ENCODE results near the gene GRIK3. TPM values are rescaled to one million over a fixed set of nuclear protein-coding genes. Genes with fewer than 3 reads are reported as not detected.

The GRIK3 gene
- polyA plus RNA-seq, 2 of the 4 experiments (the other 2 are of a cell fraction): not detected

DNA sequence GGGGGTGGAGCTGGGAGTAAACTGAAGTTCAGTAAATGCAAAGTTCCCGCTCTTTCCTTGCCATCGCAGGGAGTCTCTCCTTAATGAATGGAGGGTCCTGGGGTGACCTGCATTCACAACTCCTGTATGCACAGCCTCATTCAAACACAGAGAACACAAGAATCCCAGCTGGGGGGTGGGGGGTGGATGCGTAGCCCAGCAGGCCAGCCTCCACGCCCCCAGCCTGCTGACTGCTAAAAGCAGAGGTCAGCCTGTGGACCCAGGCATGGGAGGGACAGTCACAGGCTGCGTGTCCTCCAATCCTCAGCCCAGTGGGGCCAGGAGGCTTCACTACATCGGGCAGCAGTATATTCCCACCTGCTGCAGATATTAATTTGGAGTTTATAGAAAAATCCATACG, 263.1 kb downstream of the GRIK3 start:
- POLR2A ChIA-PET: no interaction called here
- no peak for DNase-seq (ENCODE audit: low read depth in 1 of 2, low spot score in 1 of 2)
- ATAC-seq: no peak
- no peak overlapping the region for H3K4me2 ChIP-seq
- TF ChIP-seq CBX2 (IDR thresholded peaks at IDR 0.05; ENCODE audit: borderline replicate concordance, low read depth) (no peak), ZFP36 (IDR thresholded peaks at IDR 0.05; ENCODE audit: borderline replicate concordance, partially characterized antibody) (no peak), ZSCAN20 (CRISPR knock-in tag; IDR thresholded peaks at IDR 0.05) (no peak), FOXS1 (CRISPR knock-in tag; IDR thresholded peaks at IDR 0.05) (no peak), PHF8 (IDR thresholded peaks at IDR 0.05; ENCODE audit: borderline replicate concordance, low read depth) (no peak), CBX8 (IDR thresholded peaks at IDR 0.05) (no peak), RNF2 (IDR thresholded peaks at IDR 0.05; ENCODE audit: borderline replicate concordance, low read depth) (no peak)
- TF ChIP-seq, protein P1, sequence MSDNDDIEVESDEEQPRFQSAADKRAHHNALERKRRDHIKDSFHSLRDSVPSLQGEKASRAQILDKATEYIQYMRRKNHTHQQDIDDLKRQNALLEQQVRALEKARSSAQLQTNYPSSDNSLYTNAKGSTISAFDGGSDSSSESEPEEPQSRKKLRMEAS (IDR thresholded peaks at IDR 0.05): no peak
- H3K9me3 ChIP-seq: no peaks in the 10 kb centered on the region
- CTCF ChIA-PET: no interaction called here
- H3K4me3 ChIP-seq: no peak overlapping the region
- FAIRE-seq: no peak
- H3K4me1 ChIP-seq: no peaks in the 10 kb centered on the region
- WGBS (ENCODE audit: missing lambda C conversion rate): 37% methylated on average over 5 of the region's 7 CpGs
- no peak overlapping the region for H3K27ac ChIP-seq

DNA sequence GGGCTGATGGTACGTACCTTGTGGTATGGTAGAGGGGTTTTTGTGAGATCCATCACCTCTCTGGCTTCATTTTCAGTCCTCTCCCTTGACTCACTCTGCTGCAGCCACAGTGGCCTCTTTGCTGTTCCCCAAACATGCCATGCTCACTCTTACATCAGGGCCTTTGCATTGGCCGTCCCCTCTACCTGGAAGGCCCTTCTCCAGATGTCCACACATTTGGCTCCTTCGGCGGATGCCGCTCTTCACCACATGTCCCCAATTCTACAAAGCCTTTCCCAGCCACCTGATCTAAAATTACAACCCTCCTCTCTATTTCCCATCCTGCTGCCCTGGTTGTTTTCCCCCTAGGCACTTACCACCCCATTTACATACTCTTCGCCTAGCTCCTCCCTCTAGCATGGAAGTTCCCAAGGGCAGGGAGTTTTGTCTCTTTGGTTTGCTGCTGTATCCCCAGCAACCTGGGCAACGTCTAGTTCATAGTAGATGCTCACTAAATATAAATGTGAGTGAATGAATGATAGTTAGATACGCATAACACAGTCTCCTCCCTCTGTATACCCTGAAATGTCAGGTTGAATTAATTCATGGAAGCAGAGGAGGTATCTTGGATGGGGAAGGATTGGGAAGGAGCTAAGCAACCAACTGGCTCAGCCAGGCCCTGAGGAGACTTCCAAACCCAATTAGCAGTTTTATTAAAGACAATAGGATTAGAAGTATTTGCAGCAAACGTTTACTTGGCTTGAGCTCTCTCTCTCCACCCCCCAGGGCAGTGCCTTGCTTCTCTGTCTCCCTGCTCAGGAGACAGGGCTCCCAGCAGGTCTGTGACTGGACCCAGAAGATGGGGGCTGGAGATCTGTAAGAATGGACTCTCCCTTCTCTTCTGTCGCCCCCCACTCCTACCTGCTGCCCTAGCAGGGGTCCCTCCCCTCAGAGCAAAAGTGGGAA, 264.2 kb downstream of the GRIK3 start:
- FAIRE-seq (no peak), ATAC-seq (no peak), DNase-seq (ENCODE audit: low read depth in 1 of 2, low spot score in 1 of 2) (no peak)
- no peak overlapping the region for H3K4me2 ChIP-seq
- H3K4me3 ChIP-seq: no peak overlapping the region
- H3K27ac ChIP-seq: no peak overlapping the region
- CTCF ChIA-PET: no interaction called here
- TF ChIP-seq JUN (IDR thresholded peaks at IDR 0.05) (no peak), CEBPB (IDR thresholded peaks at IDR 0.05) (no peak), EHF (CRISPR knock-in tag; IDR thresholded peaks at IDR 0.05) (no peak), RCOR1 (IDR thresholded peaks at IDR 0.05; ENCODE audit: low read depth, low read length) (no peak), POLR2AphosphoS2 (conservative IDR thresholded peaks at IDR 0.05; ENCODE audit: low read length) (no peak), RAD21 (conservative IDR thresholded peaks at IDR 0.05 in 1 of 2, IDR thresholded peaks at IDR 0.05 in 1 of 2) (no peak), CHD2 (IDR thresholded peaks at IDR 0.05; ENCODE audit: low read length, partially characterized antibody) (no peak), PHF8 (IDR thresholded peaks at IDR 0.05; ENCODE audit: borderline replicate concordance, low read depth) (no peak), TFCP2L1 (CRISPR knock-in tag; IDR thresholded peaks at IDR 0.05) (no peak), CBX8 (IDR thresholded peaks at IDR 0.05) (no peak), BHLHE40 (IDR thresholded peaks at IDR 0.05; ENCODE audit: low read depth, low read length) (no peak), ZSCAN20 (CRISPR knock-in tag; IDR thresholded peaks at IDR 0.05) (no peak), ZFP36 (IDR thresholded peaks at IDR 0.05; ENCODE audit: borderline replicate concordance, partially characterized antibody) (no peak), FOSL2 (IDR thresholded peaks at IDR 0.05) (no peak), FOSL2 (CRISPR knock-in tag; IDR thresholded peaks at IDR 0.05) (no peak)
- TF ChIP-seq, protein P2, sequence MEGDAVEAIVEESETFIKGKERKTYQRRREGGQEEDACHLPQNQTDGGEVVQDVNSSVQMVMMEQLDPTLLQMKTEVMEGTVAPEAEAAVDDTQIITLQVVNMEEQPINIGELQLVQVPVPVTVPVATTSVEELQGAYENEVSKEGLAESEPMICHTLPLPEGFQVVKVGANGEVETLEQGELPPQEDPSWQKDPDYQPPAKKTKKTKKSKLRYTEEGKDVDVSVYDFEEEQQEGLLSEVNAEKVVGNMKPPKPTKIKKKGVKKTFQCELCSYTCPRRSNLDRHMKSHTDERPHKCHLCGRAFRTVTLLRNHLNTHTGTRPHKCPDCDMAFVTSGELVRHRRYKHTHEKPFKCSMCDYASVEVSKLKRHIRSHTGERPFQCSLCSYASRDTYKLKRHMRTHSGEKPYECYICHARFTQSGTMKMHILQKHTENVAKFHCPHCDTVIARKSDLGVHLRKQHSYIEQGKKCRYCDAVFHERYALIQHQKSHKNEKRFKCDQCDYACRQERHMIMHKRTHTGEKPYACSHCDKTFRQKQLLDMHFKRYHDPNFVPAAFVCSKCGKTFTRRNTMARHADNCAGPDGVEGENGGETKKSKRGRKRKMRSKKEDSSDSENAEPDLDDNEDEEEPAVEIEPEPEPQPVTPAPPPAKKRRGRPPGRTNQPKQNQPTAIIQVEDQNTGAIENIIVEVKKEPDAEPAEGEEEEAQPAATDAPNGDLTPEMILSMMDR (IDR thresholded peaks at IDR 0.05): no peak
- TF ChIP-seq, protein P3, sequence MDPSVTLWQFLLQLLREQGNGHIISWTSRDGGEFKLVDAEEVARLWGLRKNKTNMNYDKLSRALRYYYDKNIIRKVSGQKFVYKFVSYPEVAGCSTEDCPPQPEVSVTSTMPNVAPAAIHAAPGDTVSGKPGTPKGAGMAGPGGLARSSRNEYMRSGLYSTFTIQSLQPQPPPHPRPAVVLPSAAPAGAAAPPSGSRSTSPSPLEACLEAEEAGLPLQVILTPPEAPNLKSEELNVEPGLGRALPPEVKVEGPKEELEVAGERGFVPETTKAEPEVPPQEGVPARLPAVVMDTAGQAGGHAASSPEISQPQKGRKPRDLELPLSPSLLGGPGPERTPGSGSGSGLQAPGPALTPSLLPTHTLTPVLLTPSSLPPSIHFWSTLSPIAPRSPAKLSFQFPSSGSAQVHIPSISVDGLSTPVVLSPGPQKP (IDR thresholded peaks at IDR 0.05; ENCODE audit: low read depth, low read length): no peak
- TF ChIP-seq, protein P4, sequence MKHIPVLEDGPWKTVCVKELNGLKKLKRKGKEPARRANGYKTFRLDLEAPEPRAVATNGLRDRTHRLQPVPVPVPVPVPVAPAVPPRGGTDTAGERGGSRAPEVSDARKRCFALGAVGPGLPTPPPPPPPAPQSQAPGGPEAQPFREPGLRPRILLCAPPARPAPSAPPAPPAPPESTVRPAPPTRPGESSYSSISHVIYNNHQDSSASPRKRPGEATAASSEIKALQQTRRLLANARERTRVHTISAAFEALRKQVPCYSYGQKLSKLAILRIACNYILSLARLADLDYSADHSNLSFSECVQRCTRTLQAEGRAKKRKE (CRISPR knock-in tag; IDR thresholded peaks at IDR 0.05; ENCODE audit: low read depth): no peak
- TF ChIP-seq, protein P5, sequence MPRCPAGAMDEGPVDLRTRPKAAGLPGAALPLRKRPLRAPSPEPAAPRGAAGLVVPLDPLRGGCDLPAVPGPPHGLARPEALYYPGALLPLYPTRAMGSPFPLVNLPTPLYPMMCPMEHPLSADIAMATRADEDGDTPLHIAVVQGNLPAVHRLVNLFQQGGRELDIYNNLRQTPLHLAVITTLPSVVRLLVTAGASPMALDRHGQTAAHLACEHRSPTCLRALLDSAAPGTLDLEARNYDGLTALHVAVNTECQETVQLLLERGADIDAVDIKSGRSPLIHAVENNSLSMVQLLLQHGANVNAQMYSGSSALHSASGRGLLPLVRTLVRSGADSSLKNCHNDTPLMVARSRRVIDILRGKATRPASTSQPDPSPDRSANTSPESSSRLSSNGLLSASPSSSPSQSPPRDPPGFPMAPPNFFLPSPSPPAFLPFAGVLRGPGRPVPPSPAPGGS (IDR thresholded peaks at IDR 0.05): no peak
- TF ChIP-seq, protein P1 (IDR thresholded peaks at IDR 0.05): no peak
- 37% methylated on average over 10 of the region's 10 CpGs for whole genome bisulfite sequencing (ENCODE audit: missing lambda C conversion rate)
- no peaks in the 10 kb centered on the region for H3K9me3 ChIP-seq
- H3K4me1 ChIP-seq: no peaks in the 10 kb centered on the region
- POLR2A ChIA-PET: no interaction called here
